NCI-H128 (cell line): ENCODE results near the gene SPTBN2.
"Not testable (repeated sequence)": the region's sequence is repeated elsewhere in the genome, so short reads cannot be mapped to it uniquely, and the experiment has no call there.

Experiments
- DNase-seq: peaks from one replicate; lab custom pipeline; 2025; ENCODE audit not compliant: unreplicated experiment; lab: John Stamatoyannopoulos, UW

SPTBN2 gene

DNA sequence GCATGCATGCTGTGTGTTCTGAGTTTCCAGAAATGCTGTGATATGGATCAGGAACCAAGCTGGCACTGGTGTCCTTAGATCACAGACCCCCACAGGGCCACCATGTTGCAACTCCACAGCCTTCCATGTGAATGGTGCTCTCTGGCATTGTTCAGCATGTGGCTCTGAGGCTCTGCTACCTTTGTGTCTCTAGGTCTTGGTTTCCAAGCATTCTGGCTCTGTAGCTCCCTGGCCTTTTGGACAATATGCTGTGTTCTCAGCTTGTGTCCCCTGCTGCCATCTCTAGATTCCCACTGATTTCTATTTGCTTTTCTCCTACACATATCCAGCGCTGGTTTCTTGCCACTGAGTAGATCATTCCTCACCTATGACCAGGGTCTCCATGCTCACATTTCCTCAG is 3.9 kb downstream of the SPTBN2 start:
- DNase-seq: no peak

DNA sequence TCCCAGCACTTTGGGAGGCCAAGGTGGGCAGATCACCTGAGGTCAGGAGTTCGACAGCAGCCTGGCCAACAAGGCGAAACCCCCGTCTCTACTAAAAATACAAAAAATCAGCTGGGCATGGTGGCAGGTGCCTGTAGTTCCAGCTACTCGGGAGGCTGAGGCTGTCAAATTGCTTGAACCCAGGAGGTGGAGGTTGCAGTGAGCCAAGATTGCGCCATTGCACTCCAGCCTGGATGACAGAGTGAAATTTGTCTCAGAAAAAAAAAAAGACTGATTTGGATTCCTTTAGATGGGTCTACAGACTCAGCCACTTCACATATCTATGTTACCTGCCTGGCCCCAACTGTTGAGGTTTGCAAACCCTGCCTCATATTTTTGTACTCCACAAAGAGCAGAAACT is 4.8 kb downstream of the SPTBN2 start:
- not testable (repeated sequence) for DNase-seq

DNA sequence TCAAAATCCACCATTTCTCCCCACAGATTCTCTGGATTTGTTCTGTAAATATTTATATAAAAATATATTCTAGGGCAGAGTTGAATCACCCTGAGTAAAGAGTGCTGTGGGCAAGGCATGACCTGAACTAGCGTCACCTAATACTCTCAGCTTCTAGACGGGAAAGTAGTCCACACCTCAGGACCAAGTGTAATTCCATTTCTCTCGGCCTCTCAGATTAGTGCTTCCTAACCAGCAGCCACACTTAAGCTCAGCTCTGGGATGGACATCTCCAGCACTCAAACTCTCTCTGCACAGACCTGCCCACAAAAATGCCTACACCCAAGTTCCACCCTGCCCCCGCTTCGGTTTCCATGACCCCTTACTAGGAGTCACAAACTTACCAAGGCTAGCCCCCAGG is 5.3 kb downstream of the SPTBN2 start:
- no peak for DNase-seq

DNA sequence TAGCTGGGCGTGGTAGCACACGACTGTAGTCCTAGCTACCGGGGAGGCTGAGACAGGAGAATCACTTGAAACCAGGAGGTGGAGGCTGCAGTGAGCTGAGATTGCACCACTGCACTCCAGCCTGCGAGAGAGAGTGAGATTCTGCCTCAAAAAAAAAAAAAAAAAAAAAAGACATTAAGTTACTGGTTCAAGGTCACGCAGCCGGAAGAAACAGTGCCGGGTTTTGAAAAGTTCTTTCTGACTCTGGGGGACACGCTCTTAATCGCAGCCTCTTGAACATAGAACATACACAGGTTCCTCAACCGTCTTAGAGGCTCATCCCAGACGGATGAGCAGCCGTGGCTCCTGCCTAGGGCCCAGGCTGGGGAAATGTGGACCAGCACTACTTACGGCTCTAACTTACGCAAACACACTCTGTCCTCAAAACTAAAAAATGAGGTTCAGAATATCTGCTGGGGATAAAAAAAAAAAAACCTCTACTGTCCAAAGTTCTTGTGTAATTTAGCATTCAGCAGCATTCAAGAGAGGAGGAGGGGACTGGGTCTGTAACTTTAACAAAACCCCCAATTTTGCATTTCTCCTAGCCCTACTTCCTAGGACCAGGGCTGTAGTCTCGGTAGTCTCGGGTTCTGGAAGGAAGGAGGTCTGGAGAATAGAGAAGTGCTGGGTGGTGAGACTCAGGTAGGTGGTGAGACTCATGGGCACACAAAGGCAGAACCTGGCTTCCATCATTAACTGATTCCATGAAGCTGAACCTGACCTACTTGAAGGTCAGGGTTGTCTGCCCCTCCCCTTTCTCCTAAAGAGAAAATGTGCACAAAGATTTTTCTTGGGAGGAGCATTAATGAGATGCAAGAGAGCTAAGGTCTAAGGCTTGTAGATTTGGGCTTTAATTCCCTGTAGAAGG is 6.0 kb downstream of the SPTBN2 start:
- DNase-seq: no peak

DNA sequence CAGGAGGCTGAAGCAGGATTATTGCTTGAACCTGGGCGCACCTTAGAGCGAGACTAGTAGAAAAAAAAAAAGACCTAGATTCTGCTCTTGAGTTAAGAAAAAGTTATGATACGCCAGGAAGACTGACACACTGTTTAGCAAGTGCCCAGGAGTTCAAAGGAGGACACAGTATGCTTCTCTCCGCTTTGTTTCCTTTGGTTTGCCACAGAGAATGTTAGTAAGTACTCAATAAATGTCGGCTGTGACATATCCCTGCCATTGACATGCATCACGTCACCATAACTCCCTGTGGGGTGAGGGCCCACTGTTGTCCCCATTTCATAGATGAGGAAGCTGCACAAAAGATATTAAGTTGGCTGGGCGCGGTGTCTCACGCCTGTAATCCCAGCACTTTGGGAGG is 7.1 kb downstream of the SPTBN2 start:
- no peak for DNase-seq

DNA sequence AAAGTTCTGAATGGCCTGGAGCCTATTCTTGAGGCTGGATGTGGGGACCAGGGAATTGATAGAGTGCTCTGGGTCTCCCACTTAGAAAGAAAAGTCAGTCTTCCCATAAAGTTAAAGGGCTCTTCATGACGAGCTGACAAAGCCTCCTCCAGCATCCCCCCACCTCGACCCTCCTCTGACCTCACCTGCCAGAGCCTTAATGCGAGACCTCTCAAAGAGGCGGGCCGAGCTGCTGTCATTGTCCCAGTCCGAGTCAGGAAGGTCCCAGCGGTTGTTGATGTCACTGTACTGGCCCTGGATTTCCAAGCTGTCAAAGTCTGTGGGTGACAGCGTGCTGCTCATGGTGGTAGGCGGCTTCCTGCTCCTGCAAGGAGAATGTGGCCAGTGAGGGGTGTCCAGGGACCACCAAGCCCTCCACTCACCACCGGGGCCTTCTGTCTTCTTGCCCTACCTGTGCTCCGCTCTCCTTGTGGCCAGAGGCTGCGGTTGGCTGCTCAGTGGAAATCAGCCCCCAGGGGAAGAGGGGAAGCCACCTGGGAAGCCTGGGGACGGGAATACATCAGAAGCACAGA is 8.0 kb downstream of the SPTBN2 start:
- DNase-seq: no peak

DNA sequence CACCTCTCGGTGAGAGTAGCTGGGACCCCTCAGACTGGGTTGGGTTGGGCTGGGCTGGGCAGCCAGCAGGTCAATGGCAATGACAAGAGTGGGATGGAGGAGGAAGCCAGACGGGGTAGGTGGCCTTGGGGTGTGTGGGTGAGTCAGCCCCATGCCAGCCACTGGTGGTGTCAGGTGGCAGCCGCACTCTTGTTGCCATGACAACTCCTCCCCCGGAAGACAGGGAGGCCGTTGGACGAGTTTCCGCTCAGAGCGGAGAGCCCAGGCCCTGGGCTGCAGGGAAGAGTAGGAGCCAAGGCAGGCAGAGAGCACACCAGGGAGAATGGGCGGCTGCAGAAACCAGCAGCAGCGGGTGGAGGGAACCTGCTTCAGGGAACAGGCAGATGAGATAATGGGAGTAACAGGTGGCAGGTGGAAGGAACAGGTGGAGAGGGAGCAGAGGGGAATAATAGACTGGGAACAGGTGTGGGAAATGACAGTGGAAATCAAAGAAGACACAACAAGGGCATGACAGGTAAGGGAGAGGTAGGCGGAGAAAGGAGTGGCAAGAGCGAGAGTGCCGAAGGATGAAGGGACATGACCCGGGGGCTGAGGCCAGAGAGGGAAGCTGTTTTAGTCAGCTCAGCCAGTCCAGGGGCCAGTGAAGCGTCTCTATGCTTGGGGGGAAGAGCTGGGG is 8.7 kb downstream of the SPTBN2 start:
- DNase-seq: peak; percentile 93

DNA sequence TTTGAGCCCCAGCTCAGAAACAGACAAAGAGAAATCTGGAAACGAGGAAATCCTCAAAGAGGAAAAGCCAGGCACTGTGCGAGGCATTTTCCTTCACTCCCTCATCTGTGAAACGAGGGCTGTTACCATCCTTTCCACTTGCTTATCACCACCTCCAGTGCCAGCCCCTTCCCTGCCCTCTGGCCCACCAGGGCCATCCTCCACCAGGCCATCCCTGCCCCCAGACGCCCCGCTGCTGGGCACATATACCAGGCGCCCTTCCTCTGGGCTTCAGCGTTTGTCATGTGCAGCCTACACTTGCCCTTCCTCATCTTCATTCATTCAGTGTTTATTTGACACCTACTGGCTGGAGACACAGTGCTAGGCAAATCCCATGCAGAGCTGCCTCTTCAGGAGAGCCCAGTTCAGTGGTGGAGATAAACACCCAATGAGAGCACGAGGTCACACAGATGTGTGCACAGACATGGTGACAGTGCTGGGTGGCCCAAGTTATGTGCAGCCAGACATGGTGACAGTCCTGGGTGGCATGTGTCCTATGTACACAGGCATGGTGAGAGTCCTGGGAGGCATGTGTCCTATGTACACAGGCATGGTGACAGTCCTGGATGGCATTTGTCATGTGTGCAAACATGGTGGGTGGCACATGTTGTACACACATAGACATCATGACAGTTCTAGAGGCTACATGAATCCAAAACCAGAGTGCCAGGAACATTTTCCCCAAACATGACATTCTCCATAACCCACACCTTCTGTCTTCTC is 9.7 kb downstream of the SPTBN2 start:
- no peak for DNase-seq

DNA sequence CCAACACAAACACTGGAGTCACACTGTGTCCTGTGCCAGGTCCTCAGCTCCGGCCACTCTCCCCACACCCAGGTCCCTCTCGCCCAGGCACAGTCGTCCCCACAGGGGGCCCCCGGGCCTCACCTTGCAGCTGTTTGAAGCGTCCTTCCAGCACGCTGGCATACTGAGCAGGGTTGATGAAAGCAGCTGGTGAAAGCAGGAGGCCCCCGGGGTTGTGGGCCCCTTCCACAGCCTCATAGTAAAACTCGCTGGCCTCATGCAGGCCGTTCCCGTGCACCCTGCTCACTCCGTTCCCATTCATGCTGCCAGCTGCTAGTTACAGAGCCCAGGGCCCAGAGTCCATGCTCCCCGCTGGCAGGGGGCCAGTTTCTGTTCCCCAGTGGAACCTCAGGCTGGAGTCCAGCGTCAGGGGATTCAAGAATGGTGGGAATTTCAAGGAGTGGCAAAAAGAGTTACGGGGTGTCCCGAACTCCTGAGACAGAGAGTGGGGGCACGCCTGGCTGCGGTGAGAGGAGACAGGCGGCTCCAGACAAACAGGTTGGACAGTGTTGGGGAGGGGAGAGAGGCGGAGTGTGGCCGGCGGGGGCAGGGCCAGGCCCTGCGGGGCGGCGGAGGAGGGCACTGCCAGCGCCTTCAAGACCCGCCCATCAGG is 10.6 kb downstream of the SPTBN2 start:
- no peak for DNase-seq

DNA sequence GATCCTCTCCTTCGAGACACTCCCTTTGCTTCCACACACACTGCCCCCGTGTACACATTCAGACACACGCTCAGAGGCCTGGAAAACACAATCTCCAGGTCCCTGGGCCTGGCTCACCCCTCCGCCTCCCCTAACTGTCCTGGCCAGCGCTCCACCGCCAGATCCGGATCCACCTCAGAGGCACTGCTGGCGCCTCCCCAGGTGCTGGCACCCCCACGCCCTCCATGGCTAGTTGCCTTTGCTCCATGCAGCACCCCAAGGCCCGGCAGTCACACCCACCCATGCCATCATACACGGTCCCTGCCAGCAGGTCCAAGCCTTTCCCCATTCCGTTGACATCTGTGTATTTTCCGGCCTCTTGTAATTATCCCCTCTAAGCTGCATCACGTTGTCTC is 11.1 kb downstream of the SPTBN2 start:
- no peak for DNase-seq

DNA sequence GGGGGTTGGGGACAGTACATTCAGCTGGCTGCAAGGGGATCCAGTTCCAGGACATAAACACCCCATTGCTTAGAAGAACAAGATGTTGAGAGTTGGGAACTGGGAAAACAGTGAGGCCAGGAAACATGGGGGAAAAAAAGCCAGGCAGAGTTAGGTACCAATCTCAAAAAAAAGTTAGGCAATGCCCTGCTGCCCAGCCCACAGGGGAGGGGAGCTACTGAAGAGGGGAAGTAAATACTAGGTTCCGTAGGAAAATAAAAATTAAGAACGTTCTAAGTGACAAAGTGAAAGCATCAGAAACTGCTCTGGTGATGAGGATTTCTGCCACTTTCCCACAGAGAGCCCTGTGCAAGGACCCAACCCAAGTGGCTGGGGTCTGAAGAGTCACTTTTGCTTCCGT is 12.0 kb downstream of the SPTBN2 start:
- no peak for DNase-seq

DNA sequence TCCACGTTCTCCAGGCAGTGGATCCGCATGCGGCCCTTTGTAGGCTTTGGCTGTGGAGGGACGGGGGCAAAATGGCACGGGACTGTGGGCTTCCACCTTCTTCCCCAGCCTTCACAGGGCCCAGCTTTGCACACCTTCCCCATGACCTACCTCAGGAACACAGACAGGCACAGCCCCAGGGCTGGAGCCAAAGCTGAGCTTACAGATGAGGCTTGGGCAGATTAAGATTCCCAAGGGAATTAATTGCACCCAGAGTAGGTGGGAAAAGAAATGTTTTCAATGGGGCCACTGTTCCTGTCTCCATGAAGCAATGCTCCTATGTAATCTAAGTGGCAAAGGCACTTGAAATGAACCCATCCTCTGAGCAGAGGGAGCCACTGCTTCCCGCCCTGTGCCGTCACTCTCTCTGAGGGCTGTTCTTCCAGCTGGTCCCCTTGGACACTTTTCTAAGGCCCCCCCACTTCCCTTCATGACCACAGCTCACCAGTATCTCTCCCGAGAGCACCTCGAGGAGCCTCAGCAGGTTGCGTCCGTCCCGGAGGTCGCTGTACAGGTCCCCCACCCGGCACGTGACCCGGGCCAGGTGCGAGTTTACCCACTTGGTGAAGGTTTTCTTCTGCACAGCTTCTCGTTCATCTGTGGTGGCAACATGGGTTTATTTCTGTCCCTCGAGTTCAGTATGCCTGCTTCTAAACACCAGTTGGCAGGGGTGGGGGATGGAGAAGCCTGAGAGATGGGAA is 13.5 kb downstream of the SPTBN2 start:
- DNase-seq: no peak

DNA sequence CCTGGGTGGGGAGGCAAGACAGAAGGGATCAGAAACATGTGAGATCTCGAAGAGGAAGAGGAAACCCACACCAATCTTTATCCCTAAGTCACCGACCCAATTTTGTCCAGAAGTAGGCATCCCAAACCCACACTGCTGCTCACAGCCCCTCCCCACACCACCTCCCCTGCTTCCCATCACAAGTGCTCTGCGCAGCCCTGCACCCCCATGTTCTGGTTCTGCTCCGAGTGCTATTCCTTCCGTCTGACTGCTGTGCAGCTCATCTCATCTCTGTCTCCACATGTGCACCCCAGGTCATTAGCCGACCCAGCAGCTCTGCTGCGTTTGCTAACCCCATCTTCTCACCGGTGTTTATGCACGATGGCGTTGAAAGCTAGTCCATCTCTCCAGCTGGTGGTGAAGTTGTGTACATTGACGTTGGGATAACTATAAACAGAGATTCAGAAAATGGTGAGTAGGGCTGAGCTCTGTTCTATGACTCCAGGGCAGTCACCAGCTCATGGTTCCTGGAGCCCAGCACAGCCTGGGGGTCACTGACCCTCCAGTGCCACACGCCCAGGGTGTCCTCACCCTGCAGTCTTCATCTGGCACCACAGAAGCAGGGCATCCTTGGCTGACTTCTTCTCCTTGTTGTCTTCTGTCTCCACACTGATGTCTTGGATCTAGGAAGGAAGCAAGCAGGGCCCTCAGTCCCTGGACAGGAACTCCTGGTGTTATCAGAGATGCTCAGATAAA is 15.1 kb downstream of the SPTBN2 start:
- no peak for DNase-seq

DNA sequence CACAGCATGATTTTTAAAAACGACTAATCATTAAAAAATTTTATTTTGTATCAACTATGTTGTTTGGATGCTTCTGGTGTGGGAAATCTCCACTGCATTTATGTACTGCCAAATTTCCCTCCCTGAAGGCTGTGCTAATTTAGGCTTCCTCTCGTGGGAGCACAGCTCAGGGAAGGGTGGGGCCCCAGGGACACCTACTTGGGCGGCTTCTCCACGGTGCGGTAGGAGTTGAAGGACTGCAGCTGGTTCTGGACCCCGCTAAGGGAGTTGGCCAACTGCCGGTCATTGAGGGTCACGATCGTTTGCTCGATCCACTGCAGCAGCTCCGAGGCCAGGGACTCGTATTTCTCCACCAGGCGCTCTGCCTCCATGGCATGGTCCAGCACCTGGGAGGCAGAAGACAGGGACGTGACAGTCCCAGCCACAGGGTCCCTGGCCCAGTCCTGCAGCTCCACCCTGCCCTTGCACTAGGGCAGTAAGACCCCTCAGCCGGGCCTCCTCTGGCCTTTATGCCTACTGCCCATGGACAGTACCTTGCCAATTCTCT is 18.6 kb downstream of the SPTBN2 start:
- DNase-seq: no peak

DNA sequence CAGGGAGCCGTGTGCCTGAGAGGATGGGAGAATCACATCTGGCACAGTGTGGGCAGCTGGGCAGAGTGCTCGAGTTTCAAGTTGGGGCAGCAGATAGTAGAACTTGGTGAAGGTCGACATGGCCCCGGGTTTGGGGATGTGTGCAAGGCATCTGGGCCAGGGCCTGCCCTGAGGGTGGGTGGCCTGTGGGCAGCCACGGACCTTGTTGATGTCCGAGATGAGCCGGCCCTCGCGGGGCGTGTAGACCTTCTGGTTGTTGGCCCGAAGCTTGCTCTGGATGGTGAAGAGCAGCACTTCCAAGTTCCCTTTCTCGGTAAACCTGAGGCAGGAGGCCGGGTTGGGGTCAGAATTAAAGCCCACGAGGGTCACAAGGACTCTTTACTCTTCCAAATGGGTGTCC is 20.3 kb downstream of the SPTBN2 start:
- DNase-seq: no peak

DNA sequence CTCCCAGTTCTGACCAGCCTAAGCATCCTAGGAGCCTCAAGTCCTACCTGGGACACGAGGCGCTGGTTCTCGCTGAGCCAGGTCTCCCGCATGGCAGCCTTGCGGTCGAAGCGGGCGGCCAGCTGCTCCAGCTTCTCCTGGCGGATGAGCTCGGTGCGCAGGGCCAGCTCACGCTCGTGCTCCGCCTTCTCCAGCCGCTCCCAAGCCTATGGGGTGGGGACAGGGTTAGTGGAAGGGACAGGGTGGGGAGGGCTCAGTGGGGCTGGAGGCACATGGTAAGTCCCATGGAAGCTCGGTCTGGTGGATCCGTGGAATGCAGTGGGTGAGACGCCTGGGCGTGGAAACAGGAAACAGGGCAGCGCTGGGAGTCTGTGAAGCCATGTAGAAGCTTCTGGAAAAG is 20.9 kb downstream of the SPTBN2 start:
- DNase-seq: no peak

DNA sequence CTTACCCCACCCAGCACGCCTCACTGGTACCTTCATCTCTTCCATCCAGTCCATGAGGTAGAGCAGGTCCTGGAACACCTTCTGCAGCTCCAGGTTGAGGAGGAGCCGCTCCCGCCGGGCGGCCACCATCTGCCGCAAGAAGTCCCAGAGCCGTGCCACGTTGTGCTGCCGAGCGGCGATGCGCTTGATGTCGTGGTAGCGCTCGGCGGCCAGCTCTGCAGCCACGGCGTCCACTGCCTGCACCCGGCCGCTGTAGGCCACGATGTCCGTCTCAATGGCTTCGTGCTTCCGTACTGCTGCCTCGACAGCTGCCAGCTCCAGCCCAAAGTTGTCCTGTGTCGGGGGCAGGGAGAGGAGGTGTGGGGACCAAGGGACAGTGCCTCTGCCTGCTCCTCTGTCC is 21.5 kb downstream of the SPTBN2 start:
- DNase-seq: no peak

DNA sequence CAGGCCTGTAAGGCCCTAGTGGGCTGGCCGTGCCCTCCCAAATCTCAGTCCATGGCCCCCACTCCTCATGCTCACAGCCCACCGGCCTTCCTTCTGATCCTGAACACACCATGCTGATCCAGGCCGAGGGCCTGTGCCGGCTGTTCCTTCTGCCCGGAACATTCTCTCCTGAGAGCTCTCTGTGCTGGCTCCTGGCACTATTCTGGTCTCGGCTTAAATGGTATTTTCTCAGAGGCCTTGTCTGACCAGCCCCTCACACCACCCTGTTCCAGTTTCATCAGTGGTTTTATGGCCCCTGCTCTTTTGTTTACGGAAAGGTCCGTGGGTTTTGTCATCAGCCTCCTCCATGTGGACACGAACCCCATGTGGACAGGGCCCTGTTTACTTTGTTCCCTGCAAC is 22.0 kb downstream of the SPTBN2 start:
- no peak for DNase-seq

DNA sequence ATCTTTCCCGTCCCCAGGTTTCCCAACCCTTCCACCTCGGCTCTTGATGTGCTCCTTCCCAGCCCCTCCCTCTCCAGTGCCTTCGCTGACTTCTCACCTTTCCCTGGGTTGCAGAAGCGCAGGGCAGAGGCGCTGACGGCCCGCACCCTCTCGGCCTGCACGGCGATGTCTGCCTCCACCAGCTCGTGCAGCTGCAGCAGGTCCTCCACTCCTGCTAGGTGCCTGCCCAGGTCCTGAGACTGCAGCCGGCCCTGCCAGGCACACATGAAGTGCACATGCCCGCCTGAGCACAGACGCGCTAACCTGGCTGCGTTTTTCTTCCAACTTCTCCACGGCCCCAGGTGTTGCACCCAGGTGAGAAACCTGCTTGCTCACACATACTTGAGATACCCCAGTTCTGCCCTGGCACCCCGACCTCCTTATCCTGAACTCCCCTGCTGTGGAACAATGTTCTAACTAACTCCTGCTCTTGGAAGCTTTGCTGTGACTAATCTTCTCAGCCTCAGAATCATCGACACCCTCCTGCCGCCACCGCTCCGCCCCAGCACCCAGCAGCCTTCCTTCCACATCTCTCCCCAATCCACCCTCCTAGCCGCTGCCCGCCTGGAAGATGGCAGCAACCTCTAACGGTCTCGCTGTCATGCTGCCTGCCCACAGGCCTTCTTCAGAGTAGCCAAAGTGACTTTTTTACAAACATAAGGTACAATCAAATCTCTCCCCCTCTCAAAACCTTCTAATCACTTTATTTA is 23.3 kb downstream of the SPTBN2 start:
- no peak for DNase-seq
